ENCODE results near the gene RPL36.
A peak's percentile ranks its signal among the peaks of the same experiment; 100 is the strongest.

The RPL36 gene

DNA sequence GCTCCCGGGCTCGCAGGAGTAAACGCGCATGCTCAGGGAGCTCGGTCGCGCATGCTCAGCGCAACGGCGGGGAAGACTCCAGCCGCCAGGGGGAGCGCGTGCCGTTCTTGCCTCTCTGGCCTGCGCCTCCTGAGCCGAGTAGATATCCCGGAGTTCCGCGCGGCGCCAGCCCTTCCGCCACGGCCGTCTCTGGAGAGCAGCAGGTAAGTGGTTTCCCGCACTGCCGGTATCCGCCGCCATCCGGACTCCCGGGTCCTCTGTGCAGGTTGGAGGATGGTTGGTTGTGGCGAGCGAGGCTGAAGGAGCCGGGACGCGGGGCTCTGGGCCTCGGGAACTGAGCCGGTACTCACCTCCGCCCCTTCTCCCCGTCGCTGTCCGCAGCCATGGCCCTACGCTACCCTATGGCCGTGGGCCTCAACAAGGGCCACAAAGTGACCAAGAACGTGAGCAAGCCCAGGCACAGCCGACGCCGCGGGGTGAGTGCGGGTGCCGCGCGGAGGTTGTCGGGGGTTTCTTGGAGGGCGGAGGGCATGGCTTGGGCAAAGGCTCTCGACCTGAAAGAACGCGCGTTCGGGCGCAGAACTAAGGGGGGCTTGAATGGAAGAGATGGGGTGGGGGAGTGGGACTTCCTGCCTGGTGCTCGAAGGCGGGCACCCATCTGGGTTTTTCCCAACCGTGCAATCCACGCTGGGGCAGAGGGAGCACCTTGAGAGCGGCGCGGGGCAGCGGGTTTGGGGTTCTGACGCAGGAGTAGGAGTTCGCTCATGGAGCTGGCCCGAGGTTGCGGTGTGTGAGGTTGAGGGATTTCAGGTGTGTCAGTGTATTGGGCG, at the start of gene RPL36:
RPL36 (plus strand) TSS at position 171 of the 830 bp plus-strand sequence; CDS start at position 384, 213 bp downstream.
- DNase-seq, result peak; percentile 93 to 99 (median 96)
- intact Hi-C loops (cut with DNase I), result loop anchor here (1.0 kb wide), 1 partner anchor 30 kb away; the partner anchor contains the start of genes CATSPERD and LONP1

- DNase-seq, result no peak
- intact Hi-C loops (cut with DNase I), result no loop called here
Measured at GRCh38 chr19:5641171-5641570, 48.9 kb upstream of the RPL36 start.

GRCh38 chr19:5642204-5642603, 47.9 kb upstream of the RPL36 start:
- intact Hi-C loops (cut with DNase I), result no loop called here
- DNase-seq, result no peak

DNA sequence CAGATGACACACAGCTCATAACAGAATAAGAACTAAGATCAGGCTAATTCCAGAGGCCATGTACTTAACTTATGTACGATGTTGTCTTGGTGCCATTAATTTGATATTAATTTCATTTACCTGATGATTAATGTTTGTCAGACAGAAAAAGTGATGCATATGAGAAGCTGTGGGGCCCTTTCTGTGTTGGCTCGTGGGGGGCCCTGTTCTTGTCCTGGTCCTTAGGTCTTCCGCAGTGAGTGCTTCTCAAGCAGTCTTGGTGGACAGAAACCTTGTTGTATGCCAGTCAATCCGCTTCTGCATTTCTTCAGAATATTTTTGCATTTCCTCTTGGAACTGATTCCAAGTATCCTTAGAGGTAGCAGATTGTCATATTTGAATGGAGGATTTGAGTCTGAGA, 47.0 kb upstream of the RPL36 start:
- intact Hi-C loops (cut with DNase I), result no loop called here
- DNase-seq, result no peak

DNA sequence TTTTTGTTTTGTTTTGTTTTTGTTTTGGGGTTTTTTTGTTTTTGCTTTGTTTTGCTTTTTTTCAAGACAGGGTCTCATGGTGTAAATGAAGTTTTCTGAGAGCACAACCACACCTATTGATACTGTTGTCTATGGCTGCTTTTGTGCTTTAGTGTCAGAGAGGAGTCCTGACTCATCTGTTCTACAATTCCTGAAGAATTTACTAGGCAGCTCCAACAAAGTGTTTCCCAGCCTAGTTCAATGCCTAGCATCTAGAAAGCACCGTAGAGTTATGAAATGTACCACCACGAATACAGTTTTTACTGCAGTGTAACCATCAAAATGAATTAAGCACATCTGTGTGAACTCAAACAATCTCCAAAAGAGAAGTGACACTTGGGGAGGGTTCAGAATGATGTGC, 46.1 kb upstream of the RPL36 start:
- intact Hi-C loops (cut with DNase I), result no loop called here
- no peak for DNase-seq

GRCh38 chr19:5645409-5645808, 44.7 kb upstream of the RPL36 start:
- intact Hi-C loops (cut with DNase I), result no loop called here
- DNase-seq, result no peak

DNA sequence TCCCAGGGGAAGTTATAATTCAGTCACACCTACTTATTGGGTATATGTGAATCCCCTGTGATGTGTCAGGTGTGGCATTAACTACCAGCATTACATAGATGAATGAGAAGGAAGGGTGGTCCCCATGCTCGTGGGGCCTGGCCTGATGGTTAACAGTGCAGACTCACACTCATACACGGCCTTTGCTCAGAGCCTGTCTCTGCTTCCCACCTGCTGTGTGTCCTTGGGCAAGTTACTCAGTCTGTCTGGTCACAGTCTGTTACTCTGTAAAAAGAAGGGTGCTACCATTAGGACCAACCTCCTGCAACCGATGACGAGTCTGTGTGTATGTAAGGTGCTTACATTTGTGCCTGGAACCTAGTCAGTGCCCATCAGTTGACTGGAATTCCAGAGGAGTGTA, 43.4 kb upstream of the RPL36 start:
- no peak for DNase-seq
- intact Hi-C loops (cut with DNase I), result no loop called here

DNA sequence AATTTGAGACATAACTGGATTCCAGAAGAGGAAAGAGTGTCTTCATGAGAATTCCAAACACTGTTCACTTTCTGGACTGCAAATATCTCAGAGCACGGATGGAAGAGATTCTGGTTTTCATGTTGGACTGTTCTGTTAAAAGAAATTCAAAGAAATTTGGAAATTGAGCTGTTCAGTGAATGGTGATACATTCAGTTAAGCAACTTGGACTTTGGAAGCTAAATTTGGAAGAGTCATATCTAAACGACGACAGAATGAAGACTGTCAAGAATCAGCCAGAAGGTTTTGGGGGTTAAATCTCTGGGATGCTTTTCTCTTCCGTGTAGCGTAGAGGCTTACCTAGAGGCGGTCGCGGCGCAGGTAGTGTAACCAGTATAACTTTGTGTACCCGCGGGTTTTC, 41.6 kb upstream of the RPL36 start:
- intact Hi-C loops (cut with DNase I), result no loop called here
- DNase-seq, result no peak

DNA sequence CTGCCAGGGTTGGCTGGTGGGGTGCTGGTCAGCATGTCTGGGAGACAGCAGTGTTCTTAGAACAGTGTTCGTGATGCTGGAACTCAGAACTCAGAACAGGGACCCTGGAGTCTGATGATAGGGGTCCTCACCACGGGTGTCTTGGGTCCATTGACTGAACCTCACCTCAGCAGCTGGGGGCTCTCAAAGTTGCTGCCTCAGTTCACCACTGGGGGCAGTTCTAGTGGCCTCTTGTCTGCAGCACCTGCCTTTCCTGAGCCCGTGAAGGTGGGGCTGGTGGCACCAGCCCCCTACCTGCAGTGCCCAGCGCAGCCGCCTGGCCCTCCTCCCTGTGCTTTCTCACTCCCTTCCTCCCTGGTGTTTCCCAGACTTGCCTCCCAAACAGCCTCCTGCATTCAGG, 38.7 kb upstream of the RPL36 start:
- intact Hi-C loops (cut with DNase I), result no loop called here
- DNase-seq, result no peak

- intact Hi-C loops (cut with DNase I), result no loop called here
- DNase-seq, result no peak
Measured at GRCh38 chr19:5652261-5652660, 37.8 kb upstream of the RPL36 start.

DNA sequence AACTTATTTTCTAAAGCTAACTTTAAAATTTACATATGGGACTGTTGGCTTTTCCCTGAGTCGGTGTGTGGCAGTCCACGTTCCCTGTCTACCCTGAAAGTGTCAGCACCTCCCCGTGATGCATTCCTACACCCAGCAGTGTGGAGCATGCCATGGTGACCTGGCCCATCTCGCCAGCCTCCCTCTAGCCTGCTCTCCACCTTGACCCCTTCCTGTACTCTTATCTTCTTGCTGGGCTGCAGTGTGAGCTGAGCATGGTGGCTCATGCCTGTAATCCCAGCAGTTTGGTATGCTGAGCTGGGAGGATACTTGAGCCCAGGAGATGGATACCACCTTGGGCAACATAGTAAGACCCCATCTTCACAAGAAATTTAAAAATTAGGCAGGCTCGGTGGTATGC, 35.2 kb upstream of the RPL36 start:
- no peak for DNase-seq
- intact Hi-C loops (cut with DNase I), result no loop called here

DNA sequence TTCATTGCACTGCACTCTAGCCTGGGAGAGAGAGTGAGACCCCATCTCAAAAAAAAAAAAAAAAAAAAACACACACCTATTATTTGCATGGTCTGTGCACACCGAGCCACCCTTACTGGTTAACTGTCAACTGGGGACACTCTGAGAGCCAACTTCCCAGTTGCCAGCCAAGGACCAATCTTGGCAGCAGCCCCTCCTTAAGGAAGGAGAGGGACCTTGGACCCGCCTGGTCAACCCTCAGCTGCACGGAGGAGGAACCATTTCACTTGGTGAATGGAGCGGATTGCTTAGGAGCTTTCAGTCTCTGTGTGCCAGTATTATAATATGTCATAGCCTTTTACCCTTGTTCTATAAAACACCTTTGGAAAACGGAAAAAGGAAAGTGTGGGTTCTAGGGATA, 34.7 kb upstream of the RPL36 start:
- peak in 1 of 10 donors; percentile 65 for DNase-seq
- intact Hi-C loops (cut with DNase I), result no loop called here

GRCh38 chr19:5661483-5661882, 28.6 kb upstream of the RPL36 start:
- intact Hi-C loops (cut with DNase I), result no loop called here
- no peak for DNase-seq

GRCh38 chr19:5663904-5664303, 26.2 kb upstream of the RPL36 start:
- DNase-seq, result no peak
- intact Hi-C loops (cut with DNase I), result no loop called here

DNA sequence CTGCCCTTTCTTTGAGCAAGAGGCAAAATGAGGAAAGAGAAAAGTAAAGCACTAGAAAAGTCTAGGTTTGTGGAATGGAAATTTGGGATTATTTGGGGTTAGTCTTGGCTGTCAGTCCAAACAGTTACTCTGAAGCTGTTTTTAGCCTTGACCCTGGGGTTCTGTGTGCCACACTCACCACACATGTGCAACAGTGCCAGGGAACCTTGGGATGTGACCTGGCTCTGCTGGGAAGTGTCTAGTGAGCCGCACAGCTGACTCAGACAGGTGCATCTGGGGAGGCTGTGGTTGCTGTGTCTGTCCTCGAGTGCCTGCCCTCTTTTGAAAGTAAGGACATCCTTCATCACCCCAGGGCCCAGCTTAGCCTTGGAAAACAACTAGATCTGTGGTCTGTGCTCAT, 25.6 kb upstream of the RPL36 start:
- DNase-seq, result no peak
- intact Hi-C loops (cut with DNase I), result no loop called here

DNA sequence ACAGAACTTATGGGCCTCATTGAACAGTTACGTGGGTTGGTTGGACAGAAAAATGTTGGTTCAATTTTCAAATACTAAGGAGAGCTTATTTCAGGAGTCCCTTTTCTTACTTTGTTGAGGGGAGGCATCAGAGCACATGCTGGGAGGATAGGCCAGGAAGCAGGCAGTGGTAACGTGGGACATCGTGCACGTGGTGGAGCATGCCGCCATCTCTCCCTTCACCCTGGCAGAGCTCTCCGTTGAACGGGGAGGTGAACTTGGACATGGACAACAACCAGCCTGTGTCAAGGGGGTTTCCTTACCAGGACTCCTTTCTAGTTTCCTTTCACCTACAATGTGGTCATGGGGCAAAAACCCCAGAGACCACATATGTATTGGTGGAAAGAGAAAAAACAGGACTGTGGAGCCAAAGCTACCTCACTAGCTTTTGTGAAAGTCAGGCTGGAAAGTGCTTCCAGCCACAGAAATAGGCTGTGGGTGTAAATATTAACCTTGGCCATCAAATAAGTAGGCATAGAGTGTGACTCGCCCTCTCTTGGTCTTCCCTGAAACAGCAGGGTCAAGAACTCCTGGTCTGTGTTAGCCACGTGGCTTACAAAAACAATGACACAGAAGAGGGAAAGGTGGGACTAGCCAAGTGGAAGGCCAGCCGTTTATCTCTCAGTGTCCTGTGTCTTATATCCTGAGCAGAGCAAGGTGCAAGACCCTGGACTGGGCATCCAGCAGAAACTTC, 24.1 kb upstream of the RPL36 start:
- DNase-seq, result no peak
- intact Hi-C loops (cut with DNase I), result no loop called here

GRCh38 chr19:5666921-5667610, 23.0 kb upstream of the RPL36 start:
- intact Hi-C loops (cut with DNase I), result no loop called here
- no peak for DNase-seq

- no peak for DNase-seq
- intact Hi-C loops (cut with DNase I), result no loop called here
Measured at GRCh38 chr19:5667751-5668271, 22.3 kb upstream of the RPL36 start.

DNA sequence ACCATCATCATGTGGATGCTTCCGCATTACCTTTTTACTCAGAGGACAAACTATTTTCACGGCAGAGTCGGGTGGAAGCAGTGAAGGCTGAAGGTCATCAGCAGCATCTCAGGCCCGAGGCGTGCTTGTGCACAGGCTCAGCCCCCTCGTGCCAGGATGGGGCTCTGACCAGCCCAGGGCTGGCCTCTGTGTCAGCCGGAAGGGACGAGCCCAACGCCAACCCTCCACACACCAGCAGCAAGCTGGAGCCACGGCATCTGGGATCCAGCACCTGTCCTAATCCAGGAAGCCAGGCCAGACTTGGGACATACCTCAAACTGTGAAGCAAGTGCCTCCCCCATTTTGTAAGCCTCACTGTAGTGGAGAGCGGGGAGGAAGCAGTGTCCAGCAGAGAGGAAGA, 20.9 kb upstream of the RPL36 start:
- intact Hi-C loops (cut with DNase I), result no loop called here
- peak in 1 of 10 donors; percentile 67 for DNase-seq

GRCh38 chr19:5671600-5671999, 18.5 kb upstream of the RPL36 start:
- intact Hi-C loops (cut with DNase I), result no loop called here
- DNase-seq, result peak in 3 of 10 donors; percentile 20 to 41 (median 40)
